HG02798 (cell line): ENCODE measurements around the gene MPZL3.
A peak's percentile ranks its signal among the peaks of the same experiment; 100 is the strongest.

ENCODE experiments used
- ATAC-seq: cut with Tn5 transposase; IDR thresholded peaks from one replicate; pipeline ENCODE4 v1.9.1; 2021; ENCODE audit warnings: mild to moderate bottlenecking; ENCODE audit not compliant: unreplicated experiment, poor library complexity

Gene MPZL3

GRCh38 chr11:118233850-118234249 lies 18.3 kb downstream of the MPZL3 start:
- ATAC-seq, result no peak

DNA sequence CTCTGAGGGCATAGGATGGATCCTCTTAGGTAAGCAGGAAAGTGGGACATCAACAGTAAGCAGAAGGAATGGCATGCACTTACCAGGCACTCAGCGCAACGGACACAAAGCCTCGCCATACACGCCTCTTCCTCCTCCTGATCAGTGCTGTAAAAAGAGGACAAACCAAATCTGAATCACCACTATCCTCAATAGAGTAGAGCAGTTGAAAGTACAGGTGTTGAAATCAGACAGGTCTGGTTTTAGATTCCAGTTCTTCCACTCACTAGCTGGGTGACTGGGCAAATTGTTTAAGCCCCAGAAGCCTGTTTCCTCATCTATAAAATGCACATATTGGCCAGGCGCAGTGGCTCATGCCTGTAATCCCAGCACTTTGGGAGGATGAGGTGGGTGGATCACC lies 18.8 kb downstream of the MPZL3 start:
- no peak for ATAC-seq

- no peak for ATAC-seq
These were observed 19.5 kb downstream of the MPZL3 start for GRCh38 chr11:118232659-118233058.

- no peak for ATAC-seq
These were observed 20.7 kb downstream of the MPZL3 start for GRCh38 chr11:118231461-118231860.

- ATAC-seq, result no peak
These were observed 22.1 kb downstream of the MPZL3 start for GRCh38 chr11:118230088-118230487.

DNA sequence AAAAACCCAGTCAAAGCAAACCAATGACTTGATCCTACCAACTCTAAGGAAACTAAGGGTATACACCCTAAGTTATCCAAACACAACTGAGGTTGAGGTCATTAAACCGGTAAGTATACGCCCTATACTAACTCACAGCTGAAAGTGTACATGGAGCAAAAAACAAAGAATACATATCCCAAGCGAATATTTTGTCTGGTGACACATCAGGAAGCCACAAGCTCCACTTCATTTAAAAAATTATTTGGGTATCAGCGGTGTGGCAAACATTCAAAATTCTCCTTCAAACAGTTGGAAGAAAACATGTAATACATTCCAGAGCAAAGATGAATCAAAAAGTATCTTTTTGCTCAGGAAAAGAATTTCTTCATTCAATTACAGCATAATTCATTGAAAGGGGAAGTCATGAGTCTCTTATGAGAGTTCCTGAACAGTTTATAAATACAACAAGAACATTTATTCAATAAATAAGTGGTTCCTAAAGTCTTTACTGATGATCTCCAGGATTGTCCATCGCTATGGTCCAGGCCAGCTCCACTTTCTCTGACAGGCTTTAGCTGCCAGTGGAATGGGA lies 22.8 kb downstream of the MPZL3 start:
- no peak for ATAC-seq

DNA sequence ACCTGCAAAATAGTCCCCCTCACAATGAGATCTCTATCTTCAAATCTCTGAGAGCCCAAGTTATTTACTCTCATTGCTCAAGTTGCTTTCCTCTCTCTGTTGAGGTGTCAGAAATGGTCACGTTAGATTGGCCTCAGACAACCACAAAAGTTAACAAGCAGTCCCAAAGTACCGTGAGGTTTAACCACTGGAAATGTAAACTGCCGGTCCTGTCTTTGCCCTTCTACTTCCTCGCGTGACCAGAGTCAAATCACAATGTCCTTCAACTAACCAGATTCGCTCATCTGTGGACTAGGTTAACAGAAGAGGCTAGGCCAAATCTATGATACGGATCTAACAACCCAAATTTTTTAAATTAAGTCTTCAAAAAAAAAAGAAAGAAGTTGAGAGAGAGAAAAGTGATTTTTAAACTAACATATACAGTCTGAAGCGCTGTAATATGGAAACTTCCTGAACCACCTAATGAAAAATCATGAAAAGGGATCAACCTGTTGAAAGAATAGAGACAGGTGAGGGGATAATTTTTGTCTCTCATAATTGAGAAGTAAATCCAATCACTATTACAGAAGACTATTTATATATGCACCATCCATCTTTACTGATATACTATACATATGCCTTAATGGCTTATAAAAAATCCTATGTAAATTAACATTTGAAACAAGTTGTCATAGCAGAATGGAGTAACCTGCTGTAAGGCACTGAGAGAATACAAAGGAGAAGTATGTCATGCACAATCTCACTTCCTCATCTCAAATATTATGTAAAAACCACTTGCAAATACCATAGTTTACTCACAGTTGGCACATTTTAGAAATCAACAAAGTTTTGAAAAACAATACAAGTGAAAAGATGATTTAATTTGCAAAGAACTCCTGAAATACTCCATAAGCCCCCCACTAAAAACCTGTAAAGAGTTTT lies 24.0 kb downstream of the MPZL3 start:
- peak; percentile 72 for ATAC-seq

- no peak for ATAC-seq
These were observed 25.4 kb downstream of the MPZL3 start for GRCh38 chr11:118226781-118227180.

DNA sequence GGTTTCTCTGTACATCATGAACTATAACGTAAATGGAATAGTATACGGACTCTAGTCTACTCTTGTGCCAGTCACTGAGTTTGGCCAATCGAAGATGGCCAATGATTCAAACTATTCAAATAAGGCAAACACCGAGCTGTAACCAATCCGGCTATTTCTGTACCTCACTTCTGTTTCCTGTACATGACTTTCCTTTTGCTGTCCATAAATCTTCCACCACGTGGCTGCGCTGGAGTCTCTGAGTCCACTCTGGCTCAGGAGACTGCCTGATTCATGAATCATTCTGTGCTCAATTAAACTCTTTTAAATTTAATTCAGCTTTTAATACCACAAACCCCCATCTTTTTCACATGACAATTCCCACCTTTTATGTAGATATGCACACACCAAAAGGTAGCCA lies 25.9 kb downstream of the MPZL3 start:
- no peak for ATAC-seq

- peak; percentile 52 for ATAC-seq
These were observed 27.5 kb downstream of the MPZL3 start, which contains the start of gene JAML for GRCh38 chr11:118224511-118225188. Gene JAML (minus strand): TSS chr11:118225011. CDS start chr11:118214866, 10,145 bp downstream.

- no peak for ATAC-seq
These were observed 28.2 kb downstream of the MPZL3 start for GRCh38 chr11:118223992-118224391.

DNA sequence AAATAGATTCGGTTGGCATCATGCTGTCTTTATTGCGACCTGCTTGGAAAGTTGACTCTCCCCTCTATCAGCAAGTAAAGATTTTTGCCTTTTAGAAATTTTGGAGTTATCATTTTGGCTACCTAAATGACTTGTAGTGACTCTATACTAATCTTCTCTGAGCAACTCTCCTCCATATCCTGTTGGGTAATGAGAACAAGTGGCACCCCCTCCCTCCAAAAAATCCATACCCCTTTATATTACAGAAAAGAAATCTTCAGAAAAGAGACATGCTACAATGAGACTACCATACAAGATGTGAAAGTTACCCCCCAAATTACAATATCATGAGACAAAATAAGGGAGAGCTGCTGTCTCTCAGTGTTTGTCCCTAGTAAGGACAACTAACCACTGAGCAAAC lies 28.6 kb downstream of the MPZL3 start:
- ATAC-seq, result no peak

GRCh38 chr11:118222437-118222836 lies 29.7 kb downstream of the MPZL3 start:
- ATAC-seq, result no peak

GRCh38 chr11:118221419-118221818 lies 30.7 kb downstream of the MPZL3 start:
- no peak for ATAC-seq

DNA sequence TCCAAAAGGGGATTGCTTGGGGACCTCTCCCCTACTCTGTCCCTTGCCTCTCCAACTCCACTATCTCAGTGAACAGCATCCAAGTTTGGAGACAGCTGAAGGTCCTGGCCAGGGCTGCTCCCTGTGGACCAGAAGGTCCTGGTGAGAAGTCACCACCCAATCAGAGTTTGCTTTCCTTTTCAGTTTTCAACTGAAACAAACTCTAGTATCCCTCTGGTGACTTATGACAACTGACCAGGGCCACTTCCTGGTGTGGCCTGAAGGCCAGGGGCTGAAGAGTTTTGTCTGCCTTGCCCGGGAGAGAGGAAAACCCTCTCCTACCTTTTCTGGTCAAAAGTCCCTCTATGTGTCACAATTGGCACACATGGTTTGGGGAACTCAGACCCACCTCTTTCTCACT lies 32.4 kb downstream of the MPZL3 start:
- ATAC-seq, result no peak

DNA sequence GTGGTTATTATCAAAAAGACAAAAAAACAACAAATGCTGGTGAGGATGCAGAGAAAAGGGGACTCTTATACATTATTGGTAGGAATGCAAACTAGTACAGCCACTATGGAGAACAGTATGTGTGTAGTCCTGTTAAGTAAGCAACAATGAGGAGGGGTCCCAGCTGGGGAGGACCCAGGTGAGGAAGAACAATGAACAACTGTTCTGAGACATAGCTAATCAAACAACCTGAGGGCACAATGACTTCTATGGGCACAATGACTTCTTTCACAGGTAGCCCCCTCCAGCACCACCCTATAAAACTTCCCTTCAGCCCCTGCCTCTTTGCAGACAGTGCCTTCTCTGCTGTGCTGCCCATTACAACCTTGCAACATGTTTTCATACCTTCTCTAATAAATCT lies 32.9 kb downstream of the MPZL3 start:
- no peak for ATAC-seq

GRCh38 chr11:118217575-118217974 lies 34.6 kb downstream of the MPZL3 start:
- no peak for ATAC-seq

DNA sequence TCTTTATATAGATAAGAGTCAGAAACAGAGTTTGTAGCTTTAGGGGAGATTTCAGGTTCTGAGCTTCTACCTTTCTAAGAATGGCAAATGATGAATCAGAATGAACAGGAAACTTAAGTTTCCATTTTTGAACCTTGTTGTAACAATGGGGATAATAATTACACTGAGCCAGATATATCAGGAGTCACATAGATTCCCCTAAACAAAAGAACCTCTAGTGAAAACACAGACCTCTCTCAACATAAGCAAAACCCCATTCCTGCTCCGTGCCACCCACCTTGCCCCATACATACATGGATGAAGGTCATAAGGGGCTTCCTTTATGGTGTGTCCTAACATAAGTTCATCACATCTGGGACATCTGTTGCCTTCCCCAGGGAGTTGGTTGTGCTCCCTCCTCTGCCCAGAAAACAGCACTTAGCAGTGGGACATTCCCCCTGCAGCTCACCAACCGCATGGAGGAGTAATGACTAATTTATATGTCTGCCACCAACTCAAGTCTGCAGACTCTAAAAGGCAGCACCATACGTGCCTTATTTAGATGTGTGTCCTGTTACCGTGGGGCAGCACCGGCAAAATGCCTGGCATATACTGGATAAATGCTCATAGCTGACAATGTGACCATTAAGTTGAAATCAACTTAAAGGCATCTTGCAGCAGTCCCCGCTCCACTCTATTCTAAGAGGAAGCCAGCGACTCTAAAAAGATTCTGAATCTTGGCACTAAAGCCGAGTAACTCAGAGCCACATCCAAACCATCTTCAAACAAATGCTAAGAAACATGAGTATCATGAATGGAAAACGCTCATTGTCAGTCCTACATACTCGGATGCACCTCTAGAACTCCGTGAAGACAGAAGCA lies 35.3 kb downstream of the MPZL3 start:
- ATAC-seq, result peak; percentile 61

- no peak for ATAC-seq
These were observed 36.4 kb downstream of the MPZL3 start for GRCh38 chr11:118215765-118216164.

- ATAC-seq, result no peak
These were observed 36.9 kb downstream of the MPZL3 start for GRCh38 chr11:118215262-118215661.
